ENCODE results near the gene STARD13. TPM values are rescaled to one million over a fixed set of nuclear protein-coding genes. Genes with fewer than 3 reads are reported as not detected.

Gene STARD13
- polyA plus RNA-seq, 1 experiment: 21.2 TPM

GRCh38 chr13:33261387-33262061, 24.0 kb downstream of the STARD13 start:
- ChIA-PET CTCF (interaction anchor here (1.0 kb wide), 1 partner anchor 8 kb away, joined by 3 read pairs; no protein-coding TSS in a partner anchor), POLR2A (interaction anchor here (0.7 kb wide), 1 partner anchor 383 kb away, joined by 3 read pairs; no protein-coding TSS in a partner anchor)
- Histone ChIP-seq H3K36me3 (ENCODE audit: control insufficient read depth, insufficient read depth, low read length) (no peaks in the 10 kb centered on the region), H3K4me3 (ENCODE audit: low read depth, low read length) (no peak overlapping the region), H3K27me3 (ENCODE audit: control insufficient read depth, insufficient read depth, low read length) (no peaks in the 10 kb centered on the region)
- TF ChIP-seq CTCF (IDR thresholded peaks at IDR 0.05; ENCODE audit: insufficient read depth, low read depth, low read length): no peak
- no peak for DNase-seq (ENCODE audit: low read depth)

- ChIA-PET POLR2A (no interaction called here), CTCF (interaction anchor here (1.0 to 2.0 kb wide), 2 partner anchors 8 to 10 kb away, joined by 4 to 6 read pairs; no protein-coding TSS in a partner anchor)
- no peaks in the 10 kb centered on the region for H3K27me3 ChIP-seq (ENCODE audit: control insufficient read depth, insufficient read depth, low read length)
- DNase-seq (ENCODE audit: low read depth): no peak
- H3K4me3 ChIP-seq (ENCODE audit: low read depth, low read length): no peak overlapping the region
- TF ChIP-seq CTCF (IDR thresholded peaks at IDR 0.05; ENCODE audit: insufficient read depth, low read depth, low read length): no peak
- H3K36me3 ChIP-seq (ENCODE audit: control insufficient read depth, insufficient read depth, low read length): peaks cover 2% of the 10 kb centered on the region; the same call in 1 of the 2 replicates
Observed at GRCh38 chr13:33260168-33261098, 25.1 kb downstream of the STARD13 start.

- ChIA-PET POLR2A (no interaction called here), CTCF (interaction anchor here (1.0 to 2.0 kb wide), 2 partner anchors 9 to 11 kb away, joined by 4 to 6 read pairs; no protein-coding TSS in a partner anchor)
- DNase-seq (ENCODE audit: low read depth): no peak
- no peaks in the 10 kb centered on the region for H3K27me3 ChIP-seq (ENCODE audit: control insufficient read depth, insufficient read depth, low read length)
- H3K36me3 ChIP-seq (ENCODE audit: control insufficient read depth, insufficient read depth, low read length): peaks cover 2% of the 10 kb centered on the region; the same call in 1 of the 2 replicates
- H3K4me3 ChIP-seq (ENCODE audit: low read depth, low read length): no peak overlapping the region
- no peak for TF ChIP-seq CTCF (IDR thresholded peaks at IDR 0.05; ENCODE audit: insufficient read depth, low read depth, low read length)
Observed at GRCh38 chr13:33259296-33259695, 26.3 kb downstream of the STARD13 start.

- no peak for DNase-seq (ENCODE audit: low read depth)
- Histone ChIP-seq H3K4me3 (ENCODE audit: low read depth, low read length) (no peak overlapping the region), H3K27me3 (ENCODE audit: control insufficient read depth, insufficient read depth, low read length) (no peaks in the 10 kb centered on the region), H3K36me3 (ENCODE audit: control insufficient read depth, insufficient read depth, low read length) (peaks cover 3% of the 10 kb centered on the region; the same call in 1 of the 2 replicates)
- POLR2A ChIA-PET: interaction anchor here (0.6 kb wide), 1 partner anchor 32 kb away, joined by 3 read pairs; no protein-coding TSS in a partner anchor
- CTCF ChIA-PET: interaction anchor here (1.0 kb wide), 1 partner anchor 83 kb away, joined by 4 read pairs; no protein-coding TSS in a partner anchor
- TF ChIP-seq CTCF (IDR thresholded peaks at IDR 0.05; ENCODE audit: insufficient read depth, low read depth, low read length): no peak
Observed at GRCh38 chr13:33258808-33259193, 26.8 kb downstream of the STARD13 start.

Data from BJ (cell line).